ENCODE data around the gene C11orf91.

C11orf91 gene

GRCh38 chr11:33674035-33674814 lies 26.4 kb downstream of the C11orf91 start:
- H3K9ac ChIP-seq (ENCODE audit: low read length): no peak overlapping the region
- H3K79me2 ChIP-seq (ENCODE audit: insufficient read depth, low read length): no peaks in the 10 kb centered on the region
- H3K9me2 ChIP-seq (replicated peaks; ENCODE audit: insufficient read depth, low read length): no peaks in the 10 kb centered on the region
- H4K20me1 ChIP-seq (ENCODE audit: low read depth, low read length): no peaks in the 10 kb centered on the region
- no peaks in the 10 kb centered on the region for H3K36me3 ChIP-seq (ENCODE audit: low read length)
- no peaks in the 10 kb centered on the region for H3F3A ChIP-seq (ENCODE audit: insufficient read depth)
- H3K27me3 ChIP-seq (ENCODE audit: low read length): no peaks in the 10 kb centered on the region
- no peak overlapping the region for H3K27ac ChIP-seq (ENCODE audit: low read depth, low read length)
- TF ChIP-seq CTCF (IDR thresholded peaks at IDR 0.05; ENCODE audit: insufficient read depth, low read length, poor library complexity, severe bottlenecking) (no peak), EZH2phosphoT487 (conservative IDR thresholded peaks at IDR 0.05; ENCODE audit: low read length) (no peak)
- H2AFZ ChIP-seq (ENCODE audit: low read depth, low read length, severe bottlenecking): no peak overlapping the region
- no peak overlapping the region for H3K4me2 ChIP-seq (ENCODE audit: low read depth, low read length, poor library complexity, severe bottlenecking)
- no peaks in the 10 kb centered on the region for H3K9me3 ChIP-seq (ENCODE audit: insufficient read depth, low read length)
- H3K4me3 ChIP-seq (ENCODE audit: insufficient read depth, low read length, poor library complexity, severe bottlenecking): no peak overlapping the region

- Histone ChIP-seq H3K9ac (ENCODE audit: low read length) (no peak overlapping the region), H3K9me2 (replicated peaks; ENCODE audit: insufficient read depth, low read length) (no peaks in the 10 kb centered on the region), H3F3A (ENCODE audit: insufficient read depth) (no peaks in the 10 kb centered on the region), H3K9me3 (ENCODE audit: insufficient read depth, low read length) (no peaks in the 10 kb centered on the region), H3K79me2 (ENCODE audit: insufficient read depth, low read length) (no peaks in the 10 kb centered on the region), H4K20me1 (ENCODE audit: low read depth, low read length) (no peaks in the 10 kb centered on the region), H3K4me3 (ENCODE audit: insufficient read depth, low read length, poor library complexity, severe bottlenecking) (no peak overlapping the region), H2AFZ (ENCODE audit: low read depth, low read length, severe bottlenecking) (no peak overlapping the region), H3K4me2 (ENCODE audit: low read depth, low read length, poor library complexity, severe bottlenecking) (no peak overlapping the region), H3K27ac (ENCODE audit: low read depth, low read length) (no peak overlapping the region), H3K36me3 (ENCODE audit: low read length) (no peaks in the 10 kb centered on the region), H3K27me3 (ENCODE audit: low read length) (no peaks in the 10 kb centered on the region)
- TF ChIP-seq CTCF (IDR thresholded peaks at IDR 0.05; ENCODE audit: insufficient read depth, low read length, poor library complexity, severe bottlenecking) (no peak), EZH2phosphoT487 (conservative IDR thresholded peaks at IDR 0.05; ENCODE audit: low read length) (no peak)
These were observed 28.4 kb downstream of the C11orf91 start for GRCh38 chr11:33672273-33672672.

- no peaks in the 10 kb centered on the region for H4K20me1 ChIP-seq (ENCODE audit: low read depth, low read length)
- H3K36me3 ChIP-seq (ENCODE audit: low read length): no peaks in the 10 kb centered on the region
- H3K4me2 ChIP-seq (ENCODE audit: low read depth, low read length, poor library complexity, severe bottlenecking): no peak overlapping the region
- no peaks in the 10 kb centered on the region for H3K79me2 ChIP-seq (ENCODE audit: insufficient read depth, low read length)
- no peaks in the 10 kb centered on the region for H3K9me2 ChIP-seq (replicated peaks; ENCODE audit: insufficient read depth, low read length)
- H3K4me3 ChIP-seq (ENCODE audit: insufficient read depth, low read length, poor library complexity, severe bottlenecking): no peak overlapping the region
- no peak overlapping the region for H3K9ac ChIP-seq (ENCODE audit: low read length)
- TF ChIP-seq EZH2phosphoT487 (conservative IDR thresholded peaks at IDR 0.05; ENCODE audit: low read length) (no peak), CTCF (IDR thresholded peaks at IDR 0.05; ENCODE audit: insufficient read depth, low read length, poor library complexity, severe bottlenecking) (no peak)
- no peaks in the 10 kb centered on the region for H3F3A ChIP-seq (ENCODE audit: insufficient read depth)
- H3K27ac ChIP-seq (ENCODE audit: low read depth, low read length): no peak overlapping the region
- H3K9me3 ChIP-seq (ENCODE audit: insufficient read depth, low read length): no peaks in the 10 kb centered on the region
- no peaks in the 10 kb centered on the region for H3K27me3 ChIP-seq (ENCODE audit: low read length)
- H2AFZ ChIP-seq (ENCODE audit: low read depth, low read length, severe bottlenecking): no peak overlapping the region
These were observed 30.2 kb downstream of the C11orf91 start for GRCh38 chr11:33670250-33671011.

Data from SU-DHL-6 (cell line).